ENCODE results near the gene VAV3.

The VAV3 gene

DNA sequence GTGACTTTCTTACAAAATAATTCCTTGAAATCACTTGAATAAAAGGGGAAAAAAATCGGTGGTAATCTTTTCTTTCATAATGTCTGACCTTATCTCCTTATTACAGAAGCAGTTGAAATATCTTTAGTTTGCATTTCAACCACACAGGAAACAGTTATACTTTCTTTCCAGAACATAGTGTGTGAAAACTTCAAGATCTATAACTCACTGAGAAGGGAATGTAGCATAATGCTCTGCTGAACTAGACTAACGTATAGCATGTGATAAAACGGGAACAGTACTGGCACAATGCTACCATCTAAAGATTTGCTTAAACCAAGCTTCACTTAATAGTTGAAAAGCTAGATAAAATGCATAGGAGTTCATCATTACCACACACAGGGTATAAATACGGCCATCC, 45.0 kb downstream of the VAV3 start:
- H3K4me3 ChIP-seq (ENCODE audit: low read depth, low read length) = no peak overlapping the region
- TF ChIP-seq, protein P1, sequence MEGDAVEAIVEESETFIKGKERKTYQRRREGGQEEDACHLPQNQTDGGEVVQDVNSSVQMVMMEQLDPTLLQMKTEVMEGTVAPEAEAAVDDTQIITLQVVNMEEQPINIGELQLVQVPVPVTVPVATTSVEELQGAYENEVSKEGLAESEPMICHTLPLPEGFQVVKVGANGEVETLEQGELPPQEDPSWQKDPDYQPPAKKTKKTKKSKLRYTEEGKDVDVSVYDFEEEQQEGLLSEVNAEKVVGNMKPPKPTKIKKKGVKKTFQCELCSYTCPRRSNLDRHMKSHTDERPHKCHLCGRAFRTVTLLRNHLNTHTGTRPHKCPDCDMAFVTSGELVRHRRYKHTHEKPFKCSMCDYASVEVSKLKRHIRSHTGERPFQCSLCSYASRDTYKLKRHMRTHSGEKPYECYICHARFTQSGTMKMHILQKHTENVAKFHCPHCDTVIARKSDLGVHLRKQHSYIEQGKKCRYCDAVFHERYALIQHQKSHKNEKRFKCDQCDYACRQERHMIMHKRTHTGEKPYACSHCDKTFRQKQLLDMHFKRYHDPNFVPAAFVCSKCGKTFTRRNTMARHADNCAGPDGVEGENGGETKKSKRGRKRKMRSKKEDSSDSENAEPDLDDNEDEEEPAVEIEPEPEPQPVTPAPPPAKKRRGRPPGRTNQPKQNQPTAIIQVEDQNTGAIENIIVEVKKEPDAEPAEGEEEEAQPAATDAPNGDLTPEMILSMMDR (IDR thresholded peaks at IDR 0.05; ENCODE audit: control insufficient read depth, extremely low read depth, insufficient read depth) = no peak
- DNase-seq (ENCODE audit: low read depth) = no peak

- TF ChIP-seq, protein P1 (IDR thresholded peaks at IDR 0.05; ENCODE audit: control insufficient read depth, extremely low read depth, insufficient read depth) = no peak
- DNase-seq (ENCODE audit: low read depth) = no peak
These were observed 50.7 kb downstream of the VAV3 start for GRCh38 chr1:107914119-107914765.

GRCh38 chr1:107912656-107913055, 52.3 kb downstream of the VAV3 start:
- no peak overlapping the region for H3K4me3 ChIP-seq (ENCODE audit: low read depth, low read length)
- no peak for DNase-seq (ENCODE audit: low read depth)
- TF ChIP-seq, protein P1 (IDR thresholded peaks at IDR 0.05; ENCODE audit: control insufficient read depth, extremely low read depth, insufficient read depth) = no peak

More at GRCh38 chr1:107914119-107914765, 50.7 kb downstream of the VAV3 start:
- no peak overlapping the region for H3K4me3 ChIP-seq (ENCODE audit: low read depth, low read length)

DNA sequence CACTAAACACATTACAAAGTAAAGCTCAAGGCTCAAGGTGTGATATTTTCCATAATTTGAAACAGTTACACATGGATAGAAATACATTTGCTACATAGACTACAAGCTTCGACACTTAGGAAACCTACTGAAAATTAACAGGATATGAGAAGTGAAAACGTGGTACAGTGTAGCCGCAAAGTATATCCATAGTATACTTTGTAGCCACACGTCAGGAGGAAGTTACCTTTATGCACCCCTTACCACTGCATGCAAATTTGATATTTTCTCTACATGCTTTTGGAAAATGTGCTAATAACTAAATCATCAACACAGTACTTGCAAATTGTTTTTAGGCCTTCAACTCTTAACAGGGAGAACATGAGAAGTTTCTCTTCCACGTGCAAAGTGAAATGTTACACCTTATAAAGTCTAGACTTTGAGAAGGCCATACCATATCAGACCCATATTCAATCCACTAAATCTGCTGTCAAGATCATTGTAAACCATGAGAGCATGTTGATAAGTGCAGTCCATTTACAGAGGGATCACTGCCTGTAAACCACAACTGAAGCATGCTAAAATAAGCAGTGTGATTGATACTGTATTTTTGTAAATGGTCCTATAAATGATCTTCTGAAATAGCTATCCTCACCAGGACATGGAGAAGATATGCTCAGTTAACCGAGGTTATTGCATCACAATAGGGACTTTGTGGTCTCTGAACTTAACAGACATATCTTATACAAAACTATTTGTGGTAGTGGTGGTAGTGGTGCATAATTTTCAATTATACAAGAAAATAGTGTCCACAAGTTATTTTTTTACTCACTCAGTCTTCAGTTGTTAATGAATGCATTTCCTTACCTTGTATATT, 64.7 kb downstream of the VAV3 start:
- TF ChIP-seq, protein P1 (IDR thresholded peaks at IDR 0.05; ENCODE audit: control insufficient read depth, extremely low read depth, insufficient read depth) = no peak
- no peak overlapping the region for H3K4me3 ChIP-seq (ENCODE audit: low read depth, low read length)
- DNase-seq (ENCODE audit: low read depth) = no peak

GRCh38 chr1:107899655-107900054, 65.3 kb downstream of the VAV3 start:
- no peak overlapping the region for H3K4me3 ChIP-seq (ENCODE audit: low read depth, low read length)
- TF ChIP-seq, protein P1 (IDR thresholded peaks at IDR 0.05; ENCODE audit: control insufficient read depth, extremely low read depth, insufficient read depth) = no peak
- peak; percentile 37 for DNase-seq (ENCODE audit: low read depth)

DNA sequence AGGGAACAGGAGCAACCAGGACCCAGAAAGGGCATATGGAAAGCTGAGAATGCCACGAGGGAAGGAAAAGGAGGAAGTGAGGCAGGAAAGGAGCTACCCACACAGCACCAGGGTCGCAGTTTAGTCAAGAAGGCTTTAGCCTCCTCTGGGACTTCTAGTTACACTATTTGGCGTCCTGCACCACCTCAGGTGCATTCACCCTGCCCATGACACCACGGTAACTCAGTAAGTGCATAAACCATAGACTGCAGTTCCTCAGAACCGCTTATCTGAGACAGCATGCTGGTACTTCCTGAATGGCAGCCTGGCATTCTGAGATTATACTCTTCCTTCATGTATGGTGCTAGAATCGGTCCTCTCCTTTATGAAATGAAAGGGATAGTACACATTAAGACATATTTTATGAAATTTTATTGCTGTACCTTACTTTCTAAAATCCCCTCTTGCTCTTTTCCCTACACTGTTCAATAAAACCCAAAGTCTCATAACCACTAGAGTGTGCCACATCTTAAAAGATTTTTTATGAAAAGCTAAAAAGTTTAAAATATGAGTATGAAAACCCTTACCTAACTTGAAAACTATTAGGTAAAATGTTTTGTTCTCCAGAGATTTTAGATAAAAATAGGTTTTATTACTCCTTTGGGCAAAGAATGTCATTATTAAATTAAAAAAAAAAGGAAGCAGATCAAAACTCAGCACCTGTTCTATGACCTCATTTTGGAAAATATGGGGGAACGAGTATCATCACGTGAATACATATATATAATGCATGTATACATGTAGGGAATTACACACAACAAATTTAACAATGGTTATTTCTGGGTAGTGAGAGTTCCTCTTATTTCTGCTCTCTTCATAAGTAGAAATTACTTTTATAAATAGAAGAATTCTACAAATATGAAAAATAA, 67.3 kb downstream of the VAV3 start:
- no peak overlapping the region for H3K4me3 ChIP-seq (ENCODE audit: low read depth, low read length)
- no peak for DNase-seq (ENCODE audit: low read depth)
- TF ChIP-seq, protein P1 (IDR thresholded peaks at IDR 0.05; ENCODE audit: control insufficient read depth, extremely low read depth, insufficient read depth) = no peak

All from LNCaP clone FGC (cell line).